GM21737 (cell line): ENCODE results near the gene ST3GAL3.

Source experiments
- ATAC-seq: cut with Tn5 transposase; IDR thresholded peaks from one replicate; pipeline ENCODE4 v1.9.1; 2021; ENCODE audit warnings: mild to moderate bottlenecking, moderate library complexity; ENCODE audit not compliant: unreplicated experiment

The ST3GAL3 gene

GRCh38 chr1:43957407-43958040 lies 250.2 kb downstream of the ST3GAL3 start:
- ATAC-seq, result no peak

DNA sequence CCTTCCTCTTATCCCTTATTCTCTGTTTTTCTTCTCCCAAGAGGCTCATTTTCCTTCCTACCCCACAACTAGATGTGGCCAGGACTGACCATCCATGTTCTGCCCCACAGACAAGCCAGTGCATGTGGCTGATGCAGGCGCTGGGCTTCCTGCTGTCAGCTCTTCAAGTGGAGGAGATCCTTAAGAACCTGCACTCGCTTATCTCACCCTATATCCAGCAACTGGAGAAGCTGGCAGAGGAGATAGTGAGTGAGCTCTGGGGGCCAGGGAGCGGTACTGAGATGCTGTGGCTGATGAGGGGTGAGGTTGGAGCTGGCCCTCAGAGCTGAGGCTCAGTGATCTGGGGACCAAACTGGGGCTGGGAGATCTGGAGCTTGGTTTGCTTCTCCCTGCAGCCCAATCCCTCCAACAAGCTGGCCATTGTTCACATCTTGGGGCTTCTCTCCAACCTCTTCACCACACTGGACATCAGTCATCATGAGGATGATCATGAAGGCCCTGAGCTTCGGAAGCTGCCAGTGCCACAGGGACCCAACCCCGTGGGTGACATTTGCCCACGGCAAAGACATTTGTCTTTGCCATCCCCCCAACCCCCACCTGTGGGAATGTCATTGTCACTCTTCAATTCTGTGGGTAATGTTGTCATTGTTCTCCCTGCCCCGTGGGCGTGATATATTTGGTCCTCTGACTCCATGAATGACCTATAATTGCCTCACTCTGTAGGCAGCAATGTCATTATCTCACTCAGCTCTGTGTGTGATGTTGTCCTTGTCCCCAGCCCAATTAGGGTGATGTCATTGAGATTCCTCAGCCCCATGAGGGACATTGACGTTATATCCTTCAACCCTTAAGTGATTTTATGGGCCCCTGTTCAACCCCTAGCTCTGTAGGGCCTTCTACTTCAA lies 251.3 kb downstream of the ST3GAL3 start:
- no peak for ATAC-seq

DNA sequence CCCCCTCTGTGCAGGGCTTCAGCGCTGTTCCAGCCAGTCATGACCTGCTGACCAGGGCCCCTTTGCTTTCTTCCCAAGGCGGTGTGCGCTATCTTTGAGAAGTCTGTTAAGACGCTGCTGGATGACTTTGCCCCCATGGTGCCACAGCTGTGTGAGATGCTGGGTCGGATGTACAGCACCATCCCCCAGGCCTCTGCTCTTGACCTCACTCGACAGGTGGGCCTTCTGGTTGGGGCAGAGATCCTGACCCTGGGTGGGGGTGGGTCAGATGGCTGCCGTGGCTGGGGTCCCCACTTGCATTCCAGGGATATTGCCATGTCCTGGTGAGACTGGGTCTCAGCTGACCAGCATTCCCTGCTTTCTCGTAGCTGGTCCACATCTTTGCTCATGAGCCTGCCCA lies 253.5 kb downstream of the ST3GAL3 start:
- no peak for ATAC-seq

DNA sequence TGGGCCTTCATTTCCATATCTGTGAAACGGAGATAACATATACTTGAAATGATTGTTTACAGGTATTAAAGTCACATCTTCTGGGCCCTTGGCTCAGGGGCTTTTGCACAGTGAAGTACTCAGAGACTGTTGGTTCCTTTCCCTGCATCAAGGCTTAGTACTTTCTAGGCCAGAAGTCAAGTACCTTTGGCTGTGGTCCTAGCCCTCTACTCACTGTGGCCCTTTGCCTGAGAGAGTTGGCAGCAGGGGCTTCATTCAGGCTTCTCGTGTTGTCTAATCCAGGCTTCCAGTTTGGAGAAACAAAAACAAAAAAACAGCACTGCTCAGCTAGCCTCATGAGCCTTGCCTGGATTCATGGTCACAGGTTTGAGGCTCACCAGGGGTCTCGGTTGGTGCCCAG lies 254.4 kb downstream of the ST3GAL3 start:
- ATAC-seq, result no peak

- ATAC-seq, result no peak
Observed at GRCh38 chr1:43962324-43962723, 255.0 kb downstream of the ST3GAL3 start.

- ATAC-seq, result no peak
Observed at GRCh38 chr1:43963006-43963405, 255.7 kb downstream of the ST3GAL3 start.

DNA sequence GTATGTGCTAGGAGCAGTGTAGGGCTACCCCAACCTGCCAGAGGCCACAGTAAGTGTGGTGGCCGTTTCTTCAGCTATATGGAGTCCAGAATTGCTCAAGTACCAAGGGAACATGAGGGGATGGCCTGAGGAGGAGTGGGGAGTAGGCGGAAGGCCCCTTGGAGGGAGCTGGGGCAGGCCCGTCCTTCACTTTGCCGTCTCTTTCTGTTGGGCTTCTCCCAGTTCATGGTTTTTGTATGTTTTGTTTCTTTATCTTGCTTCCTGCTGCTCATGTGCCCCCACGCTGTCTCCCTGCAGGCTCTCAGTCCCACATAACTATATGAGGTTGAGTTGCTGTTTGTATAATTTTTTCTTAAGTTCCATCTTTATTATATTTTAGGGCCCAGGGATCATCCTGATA lies 256.6 kb downstream of the ST3GAL3 start:
- ATAC-seq, result no peak

- no peak for ATAC-seq
Observed at GRCh38 chr1:43965316-43965715, 258.0 kb downstream of the ST3GAL3 start.

DNA sequence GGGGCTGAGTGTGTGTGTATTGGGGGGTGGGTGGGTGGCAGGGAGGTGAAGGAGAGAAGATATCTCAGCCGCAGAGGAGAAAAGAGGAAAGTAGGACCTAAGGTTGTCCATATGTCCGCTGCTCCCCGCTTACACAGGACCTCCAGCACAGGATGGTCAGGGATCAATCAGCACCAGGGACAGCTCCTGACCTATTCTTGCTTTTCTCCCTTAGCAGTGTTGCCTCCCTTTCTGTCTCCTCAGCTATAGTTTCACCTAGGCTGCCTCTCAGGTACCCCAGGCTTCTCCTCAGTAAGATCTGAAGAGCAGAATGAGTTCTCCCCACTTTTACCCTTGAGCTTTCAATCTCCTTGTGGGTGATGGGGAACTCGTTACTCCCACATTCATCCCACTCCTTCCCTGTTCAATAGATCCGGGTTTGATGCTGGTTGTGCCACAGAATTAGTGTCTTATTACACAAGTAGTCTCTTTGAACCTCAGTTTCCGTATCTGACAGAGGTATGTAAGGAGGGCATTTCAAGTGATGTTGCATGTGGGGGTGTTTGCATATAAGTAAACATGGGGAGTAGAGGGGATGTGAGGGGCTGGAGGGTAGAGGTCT lies 261.1 kb downstream of the ST3GAL3 start:
- ATAC-seq, result no peak

- no peak for ATAC-seq
Observed at GRCh38 chr1:43969416-43969745, 262.0 kb downstream of the ST3GAL3 start.

GRCh38 chr1:43969746-43970466 lies 262.6 kb downstream of the ST3GAL3 start, which contains the start of gene DPH2:
Gene DPH2, plus strand, starts transcription at chr1:43970010. Its CDS starts 166 bp downstream, at chr1:43970176.
- peak; percentile 68 for ATAC-seq

GRCh38 chr1:43970502-43970901 lies 263.2 kb downstream of the ST3GAL3 start:
- no peak for ATAC-seq

DNA sequence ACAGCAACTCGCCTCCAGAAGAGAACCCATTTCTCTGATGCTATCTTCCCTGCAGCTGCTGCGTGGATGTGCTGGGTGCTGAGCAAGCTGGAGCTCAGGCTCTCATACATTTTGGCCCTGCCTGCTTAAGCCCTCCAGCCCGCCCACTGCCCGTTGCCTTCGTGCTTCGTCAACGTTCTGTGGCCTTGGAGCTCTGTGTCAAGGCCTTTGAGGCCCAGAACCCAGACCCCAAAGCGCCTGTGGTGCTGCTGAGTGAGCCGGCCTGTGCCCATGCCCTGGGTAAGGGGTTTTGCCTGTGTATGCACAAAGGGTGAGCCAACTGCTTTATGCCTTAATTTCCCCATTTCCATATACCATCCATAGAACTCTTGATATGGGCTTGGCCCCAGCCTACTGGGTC lies 263.6 kb downstream of the ST3GAL3 start:
- ATAC-seq, result no peak

DNA sequence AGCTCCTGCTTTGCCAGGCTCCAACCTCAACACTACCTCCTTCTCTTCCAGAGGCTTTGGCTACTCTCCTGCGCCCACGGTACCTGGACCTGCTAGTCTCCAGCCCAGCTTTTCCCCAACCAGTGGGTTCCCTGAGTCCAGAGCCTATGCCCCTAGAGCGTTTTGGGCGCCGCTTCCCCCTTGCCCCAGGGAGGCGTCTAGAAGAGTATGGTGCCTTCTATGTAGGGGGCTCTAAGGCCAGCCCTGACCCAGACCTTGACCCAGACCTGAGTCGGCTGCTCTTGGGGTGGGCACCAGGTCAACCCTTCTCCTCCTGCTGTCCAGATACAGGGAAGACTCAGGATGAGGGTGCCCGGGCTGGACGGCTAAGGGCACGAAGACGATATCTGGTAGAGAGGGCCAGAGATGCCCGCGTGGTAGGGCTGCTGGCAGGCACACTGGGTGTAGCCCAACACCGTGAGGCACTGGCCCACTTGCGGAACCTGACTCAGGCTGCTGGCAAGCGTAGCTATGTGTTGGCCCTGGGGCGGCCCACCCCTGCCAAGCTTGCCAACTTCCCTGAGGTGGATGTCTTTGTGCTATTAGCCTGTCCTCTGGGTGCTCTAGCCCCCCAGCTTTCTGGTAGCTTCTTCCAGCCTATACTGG lies 264.1 kb downstream of the ST3GAL3 start:
- no peak for ATAC-seq

DNA sequence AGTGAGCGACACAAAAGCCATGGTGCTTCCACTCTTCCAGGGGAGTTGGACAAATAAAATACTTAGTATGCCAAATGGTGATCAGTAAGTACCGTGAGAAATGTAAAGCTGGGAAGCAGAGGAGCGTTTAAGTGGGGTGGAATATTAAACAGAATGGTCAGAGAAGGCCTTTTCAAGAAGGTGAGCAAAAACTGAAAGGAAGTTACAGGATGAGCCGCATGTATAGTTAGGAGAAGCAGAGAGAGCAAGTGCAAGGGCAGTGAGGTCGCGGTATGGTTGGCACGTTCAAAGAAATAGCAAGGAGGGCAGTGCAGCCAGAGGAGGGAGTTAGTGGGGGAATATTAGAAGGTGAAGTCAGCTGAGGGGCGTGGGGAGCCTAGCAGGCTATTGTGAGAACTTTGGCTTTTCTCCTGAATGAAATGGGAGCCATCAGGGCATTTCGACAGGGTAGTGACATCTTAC lies 266.7 kb downstream of the ST3GAL3 start:
- no peak for ATAC-seq

DNA sequence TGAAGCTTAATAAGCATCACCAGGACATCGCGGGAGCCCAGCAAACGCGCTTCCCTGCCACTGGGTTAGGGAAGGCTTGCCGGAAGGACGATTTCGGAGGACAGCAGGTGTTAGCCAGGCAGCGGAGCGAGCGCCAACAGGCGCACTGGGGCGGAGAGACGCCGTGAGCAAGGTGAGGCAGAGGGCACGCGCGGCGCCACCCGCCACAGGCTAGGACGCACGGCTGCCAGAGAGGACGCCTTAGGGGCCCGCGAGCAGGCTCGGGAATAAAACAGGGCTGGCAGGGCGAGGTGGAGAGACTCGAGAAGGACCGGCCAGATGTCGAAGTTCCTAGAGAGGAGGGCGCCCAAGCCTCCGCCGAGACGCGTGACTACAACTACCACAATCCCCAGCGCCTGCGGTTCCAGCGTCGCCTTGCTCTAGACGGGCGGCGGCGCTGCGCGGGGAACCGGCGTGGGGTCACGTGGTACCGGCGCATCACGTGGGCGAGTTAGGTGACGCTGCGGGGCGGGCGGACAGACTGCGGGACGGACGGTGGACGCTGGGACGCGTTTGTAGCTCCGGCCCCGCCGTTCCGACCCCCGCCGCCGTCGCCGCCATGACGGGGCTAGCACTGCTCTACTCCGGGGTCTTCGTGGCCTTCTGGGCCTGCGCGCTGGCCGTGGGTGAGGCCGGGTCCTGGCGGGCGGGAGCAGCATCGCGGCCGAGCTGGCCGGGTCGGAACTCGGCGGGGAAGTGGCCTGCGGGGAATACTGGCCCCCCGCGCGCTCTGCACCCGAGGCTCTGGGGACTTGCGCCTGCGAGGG lies 267.3 kb downstream of the ST3GAL3 start, which contains the start of gene ATP6V0B:
Gene ATP6V0B, plus strand, starts transcription at position 518 of the 806 bp plus-strand sequence. Its CDS starts 81 bp downstream, at position 599.
- peak; percentile 57 for ATAC-seq

GRCh38 chr1:43975249-43975961 lies 268.1 kb downstream of the ST3GAL3 start:
- ATAC-seq, result no peak

GRCh38 chr1:43976045-43976444 lies 268.7 kb downstream of the ST3GAL3 start:
- ATAC-seq, result no peak

DNA sequence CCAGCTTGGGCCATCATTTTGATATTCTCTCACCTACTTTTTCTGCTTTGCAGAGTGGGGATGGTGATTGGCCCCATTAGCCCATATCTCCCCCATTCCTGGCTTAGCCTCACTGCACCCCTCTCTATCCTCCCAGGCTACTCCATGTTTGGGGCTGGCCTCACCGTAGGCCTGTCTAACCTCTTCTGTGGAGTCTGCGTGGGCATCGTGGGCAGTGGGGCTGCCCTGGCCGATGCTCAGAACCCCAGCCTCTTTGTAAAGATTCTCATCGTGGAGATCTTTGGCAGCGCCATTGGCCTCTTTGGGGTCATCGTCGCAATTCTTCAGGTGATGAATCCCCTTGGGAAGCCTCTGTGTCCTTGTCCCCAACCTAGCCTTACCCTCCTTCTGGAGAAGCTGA lies 269.6 kb downstream of the ST3GAL3 start:
- no peak for ATAC-seq
